Prostate gland (tissue), 2 donors: ENCODE results near the gene GPR162. TPM values are rescaled to one million over a fixed set of nuclear protein-coding genes. Genes with fewer than 3 reads are reported as not detected.

Source experiments
- DNase-seq: peaks from one replicate; pipeline ENCODE4 v3.0.0-alpha.2; 2019; ENCODE audit warnings: low spot score
- H3K27ac ChIP-seq, 2 donors: fragments of 200-600 bp; sonication (generic); 2 replicates each; pipeline ENCODE4 v1.5.1; 2017 to 2019
- H3K27me3 ChIP-seq: fragments of 200-600 bp; sonication (generic); replicated peaks from 2 replicates; pipeline ENCODE4 v1.5.1; 2019; ENCODE audit not compliant: insufficient read depth
- H3K36me3 ChIP-seq, 2 donors: fragments of 200-600 bp; sonication (generic); 1 replicate in 1 of 2; 2 replicates in 1 of 2; pipeline versions ENCODE4 v1.5.1 to v1.8.1; 2017 to 2019
- H3K4me1 ChIP-seq: fragments of 200-600 bp; sonication (generic); replicated peaks from 2 replicates; pipeline ENCODE4 v1.5.1; 2019
- H3K4me3 ChIP-seq, 2 donors: fragments of 200-600 bp; sonication (generic); 2 replicates each; pipeline ENCODE4 v1.5.1; 2017 to 2019
- H3K9me3 ChIP-seq: fragments of 200-600 bp; sonication (generic); 2 replicates; pipeline ENCODE4 v1.5.1; 2017
- CTCF ChIP-seq, 4 experiments: fragments of 200-600 bp in 2 of 4; fragments of 450-650 bp in 2 of 4; sonication (generic) in 2 of 4; IDR thresholded peaks; 1 replicate in 3 of 4; 2 replicates in 1 of 4; pipeline ENCODE4 v1.5.1; 2016 to 2019; ENCODE audit warnings: antibody characterized with exemption in 4 of 4, mild to moderate bottlenecking in 2 of 4, moderate library complexity in 2 of 4
- POLR2A ChIP-seq: fragments of 450-650 bp; IDR thresholded peaks from one replicate; pipeline ENCODE4 v1.6.1; 2016; ENCODE audit warnings: antibody characterized with exemption, mild to moderate bottlenecking
- POLR2AphosphoS5 ChIP-seq: sonication (generic); formaldehyde crosslinking; IDR thresholded peaks from one replicate; pipeline ENCODE4 v1.6.1; 2017; ENCODE audit warnings: antibody characterized with exemption
- WGBS: methylation state at CpG from one replicate; pipeline ENCODE4 v1.1.5; 2018; 5-methylcytosine and 5-hydroxymethylcytosine counted together
- intact Hi-C: fragments of 100-400 bp; cut with DNase I; formaldehyde crosslinking; loops from one replicate; pipeline ENCODE4 v1.14.2; 2022
- total RNA-seq, 2 donors: library from RNA; depleted of rRNA; stranded (reverse); fragments of >200 nt; gene quantifications; one replicate each; pipeline ENCODE4 v1.1.0, GENCODE V29; 2016

Gene GPR162
- total RNA-seq, 2 donors from 2014 or later: 4.3 to 4.4 TPM

GRCh38 chr12:6783828-6784227 is 37.8 kb upstream of the GPR162 start:
- Histone ChIP-seq H3K4me1 (peaks cover 2% of the 10 kb centered on the region), H3K27ac (no peak overlapping the region), H3K36me3 (no peaks in the 10 kb centered on the region), H3K4me3 (no peak overlapping the region), H3K27me3 (no peaks in the 10 kb centered on the region), H3K9me3 (no peaks in the 10 kb centered on the region)
- intact Hi-C loops: no loop called here
- TF ChIP-seq POLR2A (no peak), CTCF (IDR thresholded peaks at IDR 0.05) (no peak), POLR2AphosphoS5 (no peak)
- WGBS: 92% methylated on average over 9 of the region's 9 CpGs
- no peak for DNase-seq

GRCh38 chr12:6784296-6784695 is 37.3 kb upstream of the GPR162 start:
- intact Hi-C loops: no loop called here
- Histone ChIP-seq H3K4me1 (no peaks in the 10 kb centered on the region), H3K27me3 (no peaks in the 10 kb centered on the region), H3K4me3 (no peak overlapping the region), H3K27ac (no peak overlapping the region), H3K9me3 (no peaks in the 10 kb centered on the region), H3K36me3 (no peaks in the 10 kb centered on the region)
- no peak for TF ChIP-seq CTCF (IDR thresholded peaks at IDR 0.05)
- no peak for TF ChIP-seq POLR2A
- no peak for TF ChIP-seq POLR2AphosphoS5
- WGBS: 60% methylated on average over 5 of the region's 5 CpGs
- DNase-seq: no peak

GRCh38 chr12:6784761-6785160 is 36.9 kb upstream of the GPR162 start:
- 70% methylated on average over 5 of the region's 5 CpGs for WGBS
- no peak overlapping the region for H3K27ac ChIP-seq
- H3K27me3 ChIP-seq: no peaks in the 10 kb centered on the region
- no peaks in the 10 kb centered on the region for H3K9me3 ChIP-seq
- intact Hi-C loops: no loop called here
- no peak overlapping the region for H3K4me3 ChIP-seq
- no peaks in the 10 kb centered on the region for H3K36me3 ChIP-seq
- TF ChIP-seq CTCF (IDR thresholded peaks at IDR 0.05) (no peak), POLR2A (no peak), POLR2AphosphoS5 (no peak)
- no peaks in the 10 kb centered on the region for H3K4me1 ChIP-seq
- no peak for DNase-seq

GRCh38 chr12:6786416-6787094 is 35.1 kb upstream of the GPR162 start:
- intact Hi-C loops: no loop called here
- Histone ChIP-seq H3K4me3 (no peak overlapping the region), H3K36me3 (no peaks in the 10 kb centered on the region), H3K4me1 (no peaks in the 10 kb centered on the region), H3K27ac (no peak overlapping the region), H3K27me3 (no peaks in the 10 kb centered on the region), H3K9me3 (no peaks in the 10 kb centered on the region)
- WGBS: 53% methylated on average over 9 of the region's 9 CpGs
- no peak for TF ChIP-seq POLR2AphosphoS5
- no peak for TF ChIP-seq CTCF (IDR thresholded peaks at IDR 0.05)
- no peak for DNase-seq

DNA sequence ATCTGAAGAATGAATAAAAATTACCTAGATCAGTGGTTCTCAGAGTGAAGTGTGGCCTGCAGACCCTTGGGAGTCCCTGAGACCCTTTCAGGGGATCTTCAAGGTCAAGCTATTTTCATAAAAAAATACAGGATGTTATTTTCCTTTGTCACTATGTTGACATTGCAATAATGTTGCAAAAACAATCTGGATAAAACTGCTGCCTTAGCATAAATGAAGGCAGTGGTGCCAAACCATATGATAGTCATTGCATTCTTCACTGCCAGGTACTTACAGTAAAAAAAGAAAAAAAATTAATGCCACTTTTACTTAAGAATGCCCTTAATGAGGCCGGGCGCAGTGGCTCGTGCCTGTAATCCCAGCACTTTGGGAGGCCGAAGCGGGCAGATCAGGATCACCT is 34.3 kb upstream of the GPR162 start:
- Histone ChIP-seq H3K36me3 (no peaks in the 10 kb centered on the region), H3K4me1 (no peaks in the 10 kb centered on the region), H3K9me3 (no peaks in the 10 kb centered on the region), H3K27ac (no peak overlapping the region), H3K4me3 (no peak overlapping the region), H3K27me3 (no peaks in the 10 kb centered on the region)
- intact Hi-C loops: no loop called here
- DNase-seq: no peak
- 89% methylated on average over 5 of the region's 5 CpGs for WGBS
- TF ChIP-seq POLR2A: no peak
- TF ChIP-seq CTCF (IDR thresholded peaks at IDR 0.05): no peak
- TF ChIP-seq POLR2AphosphoS5: no peak
